Stimulated activated effector memory CD8-positive, alpha-beta T cell treated with anti-CD3 and anti-CD28 coated beads, Interleukin-12 subunit alpha, Interleukin-12 subunit beta, amount 100 ng/mL, for 72 hours (primary cell): ENCODE data around the gene CD274.
"Not testable (repeated sequence)": the region's sequence is repeated elsewhere in the genome, so short reads cannot be mapped to it uniquely, and the experiment has no call there.

ENCODE experiments used
- ATAC-seq: fragments of 150-1000 bp; cut with Tn5 transposase; 2 replicates; pipeline ENCODE4 v1.10.0; 2021
- DNase-seq, 2 donors: peaks; one replicate each; pipeline ENCODE4 v3.0.0; 2021 to 2022; ENCODE audit warnings: low spot score in 2 of 2
- H3K27ac Mint-ChIP-seq: one replicate; pipeline ENCODE4 v1.8.0; 2022; ENCODE audit warnings: mild to moderate bottlenecking, mixed read lengths
- H3K36me3 Mint-ChIP-seq: one replicate; pipeline ENCODE4 v1.8.0; 2022; ENCODE audit warnings: mild to moderate bottlenecking, mixed read lengths
- H3K4me1 Mint-ChIP-seq: one replicate; pipeline ENCODE4 v1.8.0; 2022; ENCODE audit warnings: mixed read lengths
- H3K4me3 Mint-ChIP-seq: one replicate; pipeline ENCODE4 v1.8.0; 2022; ENCODE audit warnings: mild to moderate bottlenecking, mixed read lengths
- H3K9me3 Mint-ChIP-seq: one replicate; pipeline ENCODE4 v1.8.0; 2022; ENCODE audit warnings: mixed read lengths

The CD274 gene

GRCh38 chr9:5447337-5447736 lies 3.0 kb upstream of the CD274 start:
- ATAC-seq: peak; percentile 14
- peaks cover 9% of the 10 kb centered on the region for H3K36me3 Mint-ChIP-seq
- H3K27ac Mint-ChIP-seq: peak overlapping the region; percentile 82
- peak overlapping the region; percentile 11 for H3K4me3 Mint-ChIP-seq
- DNase-seq: no peak
- H3K9me3 Mint-ChIP-seq: no peaks in the 10 kb centered on the region
- peaks cover 39% of the 10 kb centered on the region for H3K4me1 Mint-ChIP-seq

DNA sequence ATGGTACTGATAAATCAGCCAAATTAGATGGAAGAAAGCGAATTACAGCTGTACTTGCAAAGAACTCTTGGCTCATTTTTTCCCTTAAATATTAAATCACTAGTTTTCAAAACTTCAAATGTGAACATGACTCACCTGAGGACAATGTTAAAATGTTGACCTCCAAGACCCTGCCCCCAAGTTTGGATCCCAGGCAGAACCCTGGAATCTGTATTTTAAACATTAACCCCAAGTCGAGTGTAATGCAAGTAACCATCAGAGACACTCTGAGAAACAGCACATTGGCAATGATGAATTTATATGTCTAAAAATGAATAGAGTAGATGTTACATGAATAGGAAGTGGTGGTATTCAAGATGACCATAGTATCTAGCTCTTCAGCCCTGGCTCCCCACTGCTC lies 2.3 kb upstream of the CD274 start:
- no peak for ATAC-seq
- Mint-ChIP-seq H3K4me1 (peaks cover 46% of the 10 kb centered on the region), H3K36me3 (peaks cover 14% of the 10 kb centered on the region), H3K27ac (no peak overlapping the region), H3K9me3 (no peaks in the 10 kb centered on the region), H3K4me3 (peak overlapping the region; percentile 86)
- DNase-seq: no peak

GRCh38 chr9:5448461-5449435 lies 1.6 kb upstream of the CD274 start:
- H3K36me3 Mint-ChIP-seq: peaks cover 20% of the 10 kb centered on the region
- H3K27ac Mint-ChIP-seq: peak overlapping the region; percentile 93
- no peaks in the 10 kb centered on the region for H3K9me3 Mint-ChIP-seq
- peak overlapping the region; percentile 86 for H3K4me3 Mint-ChIP-seq
- no peak for ATAC-seq
- DNase-seq: no peak
- H3K4me1 Mint-ChIP-seq: peaks cover 48% of the 10 kb centered on the region

GRCh38 chr9:5449521-5450358 lies 602 bp upstream of the CD274 start:
- DNase-seq: no peak
- H3K27ac Mint-ChIP-seq: peak overlapping the region; percentile 93
- ATAC-seq: peak; percentile 36
- peaks cover 26% of the 10 kb centered on the region for H3K36me3 Mint-ChIP-seq
- H3K4me1 Mint-ChIP-seq: peaks cover 57% of the 10 kb centered on the region
- no peaks in the 10 kb centered on the region for H3K9me3 Mint-ChIP-seq
- H3K4me3 Mint-ChIP-seq: peak overlapping the region; percentile 86

GRCh38 chr9:5452286-5452609 lies 1.9 kb downstream of the CD274 start:
- Mint-ChIP-seq H3K9me3 (no peaks in the 10 kb centered on the region), H3K36me3 (peaks cover 44% of the 10 kb centered on the region), H3K4me1 (peaks cover 61% of the 10 kb centered on the region), H3K27ac (peak overlapping the region; percentile 93), H3K4me3 (peak overlapping the region; percentile 86)
- DNase-seq (no peak), ATAC-seq (no peak)

- H3K36me3 Mint-ChIP-seq: peaks cover 52% of the 10 kb centered on the region
- peak overlapping the region; percentile 86 for H3K4me3 Mint-ChIP-seq
- no peak for DNase-seq
- peak overlapping the region; percentile 93 for H3K27ac Mint-ChIP-seq
- H3K4me1 Mint-ChIP-seq: peaks cover 58% of the 10 kb centered on the region
- ATAC-seq: no peak
- no peaks in the 10 kb centered on the region for H3K9me3 Mint-ChIP-seq
These were observed 2.7 kb downstream of the CD274 start for GRCh38 chr9:5453004-5453403.

DNA sequence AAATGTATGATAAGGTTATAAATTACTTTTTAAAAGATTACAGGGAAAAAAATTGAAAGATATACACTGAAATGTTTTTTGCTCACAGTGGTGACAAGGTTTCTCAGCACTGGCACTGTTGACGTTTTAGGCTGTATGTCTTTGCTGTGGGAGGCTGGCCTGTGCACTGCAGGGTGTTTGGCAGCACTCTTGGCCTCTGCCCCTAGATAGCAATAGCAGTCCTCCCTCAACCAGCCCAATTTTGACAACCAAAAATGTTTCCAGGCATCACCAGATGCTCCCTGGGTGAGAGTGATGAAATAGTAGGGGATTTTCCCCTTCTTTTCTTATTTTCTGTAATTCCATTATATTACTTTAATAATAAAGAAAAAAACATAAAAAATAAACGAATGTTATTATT lies 3.3 kb downstream of the CD274 start:
- peak overlapping the region; percentile 93 for H3K27ac Mint-ChIP-seq
- H3K36me3 Mint-ChIP-seq: peaks cover 58% of the 10 kb centered on the region
- peaks cover 58% of the 10 kb centered on the region for H3K4me1 Mint-ChIP-seq
- no peaks in the 10 kb centered on the region for H3K9me3 Mint-ChIP-seq
- DNase-seq: no peak
- peak overlapping the region; percentile 86 for H3K4me3 Mint-ChIP-seq
- no peak for ATAC-seq

GRCh38 chr9:5455181-5455580 lies 4.8 kb downstream of the CD274 start:
- peak; percentile 87 for ATAC-seq
- H3K4me3 Mint-ChIP-seq: peak overlapping the region; percentile 86

GRCh38 chr9:5459289-5459829 lies 9.0 kb downstream of the CD274 start:
- peaks cover 90% of the 10 kb centered on the region for H3K36me3 Mint-ChIP-seq
- peak; percentile 83 for ATAC-seq
- peak overlapping the region; percentile 59 for H3K4me3 Mint-ChIP-seq
- H3K9me3 Mint-ChIP-seq: no peaks in the 10 kb centered on the region
- peak in 1 of 2 donors; percentile 71 for DNase-seq
- peak overlapping the region; percentile 83 for H3K27ac Mint-ChIP-seq
- peaks cover 50% of the 10 kb centered on the region for H3K4me1 Mint-ChIP-seq

More at GRCh38 chr9:5455181-5455580, 4.8 kb downstream of the CD274 start:
- DNase-seq: no peak
- no peaks in the 10 kb centered on the region for H3K9me3 Mint-ChIP-seq
- peaks cover 73% of the 10 kb centered on the region for H3K36me3 Mint-ChIP-seq
- H3K4me1 Mint-ChIP-seq: peaks cover 72% of the 10 kb centered on the region
- peak overlapping the region; percentile 60 for H3K27ac Mint-ChIP-seq

DNA sequence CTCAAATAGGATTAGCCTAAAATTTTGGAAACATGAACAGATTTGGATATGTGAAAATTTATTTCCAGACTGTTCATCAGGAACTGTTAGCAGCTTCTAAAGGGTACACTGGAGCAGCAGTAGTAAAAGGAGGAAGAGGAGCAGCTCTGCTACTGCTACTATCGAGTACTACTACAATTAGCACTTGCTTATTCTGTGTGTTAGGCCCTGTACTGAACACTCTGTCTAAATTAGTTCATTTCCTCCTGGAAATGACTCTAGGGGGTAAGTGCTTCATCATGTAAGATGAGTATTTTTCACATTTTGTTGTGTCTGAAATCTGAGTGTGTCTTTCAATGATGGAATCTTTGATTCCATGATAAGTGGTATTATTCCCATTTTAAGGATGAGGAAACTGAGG lies 9.8 kb downstream of the CD274 start:
- ATAC-seq (no peak), DNase-seq (no peak)
- Mint-ChIP-seq H3K4me1 (peaks cover 42% of the 10 kb centered on the region), H3K36me3 (peaks cover 96% of the 10 kb centered on the region), H3K4me3 (peak overlapping the region; percentile 59), H3K27ac (peak overlapping the region; percentile 83), H3K9me3 (no peaks in the 10 kb centered on the region)

DNA sequence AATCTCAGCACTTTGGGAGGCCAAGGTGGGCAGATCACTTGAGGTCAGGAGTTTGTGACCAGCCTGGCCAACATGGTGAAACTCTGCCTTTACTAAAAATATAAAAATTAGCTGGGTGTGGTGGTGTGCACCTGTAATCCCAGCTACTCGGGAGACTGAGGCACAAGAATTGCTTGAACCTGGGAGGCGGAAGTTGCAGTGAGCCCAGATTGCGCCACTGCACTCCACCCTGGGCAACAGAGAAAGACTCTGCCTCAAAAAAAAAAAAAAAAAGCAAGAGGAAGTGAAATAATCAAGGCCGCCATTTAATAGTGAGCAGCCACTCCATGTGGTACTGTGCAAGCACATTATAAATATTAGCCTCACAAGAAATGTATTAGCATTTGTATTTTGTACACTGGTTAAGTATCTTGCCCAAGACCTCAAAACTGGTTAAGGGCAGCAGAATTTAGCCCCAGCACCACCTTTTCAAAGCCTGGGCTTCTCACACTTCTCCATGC lies 14.5 kb downstream of the CD274 start:
- Mint-ChIP-seq H3K4me1 (peaks cover 37% of the 10 kb centered on the region), H3K27ac (peak overlapping the region; percentile 7), H3K36me3 (peaks cover 100% of the 10 kb centered on the region)
- ATAC-seq, H3K4me3 Mint-ChIP-seq, DNase-seq, H3K9me3 Mint-ChIP-seq: not testable (repeated sequence)

DNA sequence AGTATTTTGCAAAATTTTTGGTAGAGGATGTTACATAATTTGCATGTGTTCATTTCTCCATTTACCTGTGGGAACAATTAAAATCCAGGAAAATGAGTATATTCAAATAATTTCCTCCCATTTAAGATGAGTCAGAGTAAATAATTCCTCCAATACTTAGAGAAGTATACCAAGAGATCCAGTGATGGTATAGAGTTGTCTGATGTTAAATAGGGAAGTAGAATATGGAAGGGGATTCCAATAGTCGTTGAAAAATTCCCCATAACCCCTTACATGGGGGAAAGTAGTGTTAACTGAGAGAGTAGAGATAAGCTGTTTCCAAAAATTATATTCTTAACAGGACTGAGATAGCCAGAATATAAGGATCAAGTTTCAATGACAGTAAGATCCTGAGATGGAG lies 15.7 kb downstream of the CD274 start:
- H3K4me1 Mint-ChIP-seq: peaks cover 41% of the 10 kb centered on the region
- no peak for DNase-seq
- ATAC-seq: no peak
- H3K9me3 Mint-ChIP-seq: no peaks in the 10 kb centered on the region
- peak overlapping the region; percentile 7 for H3K27ac Mint-ChIP-seq
- peaks cover 98% of the 10 kb centered on the region for H3K36me3 Mint-ChIP-seq
- no peak overlapping the region for H3K4me3 Mint-ChIP-seq

DNA sequence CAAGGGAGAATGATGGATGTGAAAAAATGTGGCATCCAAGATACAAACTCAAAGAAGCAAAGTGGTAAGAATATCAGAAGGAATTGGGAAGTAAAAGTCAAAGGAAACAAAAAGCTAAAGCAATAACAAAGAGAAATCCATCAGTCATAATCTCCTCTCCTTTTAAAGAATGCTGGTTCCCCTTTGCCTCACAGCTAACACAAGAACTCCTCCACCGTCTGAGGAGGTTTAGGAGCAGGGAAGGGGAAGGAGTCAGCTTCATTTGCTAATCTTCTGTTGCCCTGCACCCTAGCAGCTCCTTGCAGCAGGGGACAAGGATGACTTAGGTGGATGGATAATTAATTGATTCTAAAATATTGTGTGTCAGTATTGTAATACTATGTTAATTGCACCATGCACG lies 16.4 kb downstream of the CD274 start:
- H3K27ac Mint-ChIP-seq: no peak overlapping the region
- no peak overlapping the region for H3K4me3 Mint-ChIP-seq
- no peak for ATAC-seq
- peaks cover 44% of the 10 kb centered on the region for H3K4me1 Mint-ChIP-seq
- H3K9me3 Mint-ChIP-seq: no peaks in the 10 kb centered on the region
- peaks cover 90% of the 10 kb centered on the region for H3K36me3 Mint-ChIP-seq
- DNase-seq: no peak

DNA sequence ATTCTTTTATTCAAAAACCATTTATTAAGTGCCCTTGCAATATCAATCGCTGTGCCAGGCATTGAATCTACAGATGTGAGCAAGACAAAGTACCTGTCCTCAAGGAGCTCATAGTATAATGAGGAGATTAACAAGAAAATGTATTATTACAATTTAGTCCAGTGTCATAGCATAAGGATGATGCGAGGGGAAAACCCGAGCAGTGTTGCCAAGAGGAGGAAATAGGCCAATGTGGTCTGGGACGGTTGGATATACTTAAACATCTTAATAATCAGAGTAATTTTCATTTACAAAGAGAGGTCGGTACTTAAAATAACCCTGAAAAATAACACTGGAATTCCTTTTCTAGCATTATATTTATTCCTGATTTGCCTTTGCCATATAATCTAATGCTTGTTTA lies 18.5 kb downstream of the CD274 start:
- H3K4me3 Mint-ChIP-seq: no peak overlapping the region
- peaks cover 70% of the 10 kb centered on the region for H3K36me3 Mint-ChIP-seq
- H3K27ac Mint-ChIP-seq: peak overlapping the region; percentile 9

DNA sequence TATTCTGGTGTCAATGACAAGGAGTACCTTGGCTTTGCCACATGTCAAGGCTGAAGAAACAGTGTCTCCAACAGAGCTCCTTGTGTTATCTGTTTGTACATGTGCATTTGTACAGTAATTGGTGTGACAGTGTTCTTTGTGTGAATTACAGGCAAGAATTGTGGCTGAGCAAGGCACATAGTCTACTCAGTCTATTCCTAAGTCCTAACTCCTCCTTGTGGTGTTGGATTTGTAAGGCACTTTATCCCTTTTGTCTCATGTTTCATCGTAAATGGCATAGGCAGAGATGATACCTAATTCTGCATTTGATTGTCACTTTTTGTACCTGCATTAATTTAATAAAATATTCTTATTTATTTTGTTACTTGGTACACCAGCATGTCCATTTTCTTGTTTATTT lies 19.8 kb downstream of the CD274 start:
- H3K9me3 Mint-ChIP-seq: no peaks in the 10 kb centered on the region
- no peak overlapping the region for H3K4me3 Mint-ChIP-seq
- ATAC-seq (no peak), DNase-seq (no peak)
- H3K4me1 Mint-ChIP-seq: peaks cover 50% of the 10 kb centered on the region
- H3K27ac Mint-ChIP-seq: no peak overlapping the region
- H3K36me3 Mint-ChIP-seq: peaks cover 57% of the 10 kb centered on the region

More for the DNA sequence above, 18.5 kb downstream of the CD274 start:
- no peaks in the 10 kb centered on the region for H3K9me3 Mint-ChIP-seq
- ATAC-seq (no peak), DNase-seq (no peak)
- H3K4me1 Mint-ChIP-seq: peaks cover 44% of the 10 kb centered on the region
